Activated CD4-positive, alpha-beta T cell treated with anti-CD3 and anti-CD28 coated beads, Interleukin-10, Interleukin-2, amounts not matched to agents 100 ng/mL and 50 ng/mL, durations not matched to agents 16 hours and 8 hours (primary cell): ENCODE results near the gene ZC3HAV1.
"Not testable (repeated sequence)": the region's sequence is repeated elsewhere in the genome, so short reads cannot be mapped to it uniquely, and the experiment has no call there.

ENCODE experiments used
- DNase-seq: peaks from one replicate; pipeline ENCODE4 v3.0.0-alpha.2; 2020

Gene ZC3HAV1

GRCh38 chr7:139112316-139112715, 2.8 kb upstream of the ZC3HAV1 start:
- DNase-seq, result no peak

- DNase-seq, result no peak
Measured at GRCh38 chr7:139111811-139112301, 2.3 kb upstream of the ZC3HAV1 start.

DNA sequence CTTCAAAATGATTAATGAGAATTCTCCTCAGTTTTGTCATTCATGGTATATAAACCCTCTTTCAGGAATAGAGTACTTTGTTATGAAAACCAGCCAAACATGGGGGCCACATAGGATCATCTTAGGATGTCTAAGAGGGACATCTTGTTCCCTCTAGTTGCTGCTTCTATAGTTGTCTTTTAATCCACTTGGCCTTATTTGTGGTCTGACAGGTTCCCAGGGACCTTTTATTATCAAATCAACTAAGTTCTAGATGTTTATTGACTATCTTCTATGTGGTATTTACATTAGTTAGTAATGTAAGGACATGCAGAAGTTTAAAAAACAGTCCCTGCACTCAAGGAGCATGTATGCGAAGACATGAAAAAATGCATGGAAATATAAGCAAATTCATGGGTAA, 1.6 kb upstream of the ZC3HAV1 start:
- DNase-seq, result no peak

DNA sequence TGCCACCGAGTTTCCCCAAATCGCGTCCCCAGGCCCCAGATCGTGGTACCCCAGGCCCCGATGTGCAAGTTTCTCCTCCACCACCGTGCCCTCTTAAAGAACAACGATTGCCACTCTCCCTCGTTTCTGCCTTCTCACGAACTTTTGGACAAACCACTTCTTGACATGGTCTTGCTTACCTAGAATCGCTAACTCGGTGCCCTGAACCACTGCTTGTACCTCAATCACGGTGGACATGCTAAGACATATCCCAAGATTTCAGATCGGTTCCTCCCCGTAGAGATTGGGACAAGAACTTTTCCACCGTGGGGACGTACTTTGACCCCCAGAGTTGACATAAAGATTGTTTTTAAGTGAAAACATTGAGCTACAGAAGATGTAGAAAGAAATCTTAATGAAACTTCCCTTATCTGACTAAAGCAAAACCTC, 477 bp upstream of the ZC3HAV1 start:
- DNase-seq, result no peak

DNA sequence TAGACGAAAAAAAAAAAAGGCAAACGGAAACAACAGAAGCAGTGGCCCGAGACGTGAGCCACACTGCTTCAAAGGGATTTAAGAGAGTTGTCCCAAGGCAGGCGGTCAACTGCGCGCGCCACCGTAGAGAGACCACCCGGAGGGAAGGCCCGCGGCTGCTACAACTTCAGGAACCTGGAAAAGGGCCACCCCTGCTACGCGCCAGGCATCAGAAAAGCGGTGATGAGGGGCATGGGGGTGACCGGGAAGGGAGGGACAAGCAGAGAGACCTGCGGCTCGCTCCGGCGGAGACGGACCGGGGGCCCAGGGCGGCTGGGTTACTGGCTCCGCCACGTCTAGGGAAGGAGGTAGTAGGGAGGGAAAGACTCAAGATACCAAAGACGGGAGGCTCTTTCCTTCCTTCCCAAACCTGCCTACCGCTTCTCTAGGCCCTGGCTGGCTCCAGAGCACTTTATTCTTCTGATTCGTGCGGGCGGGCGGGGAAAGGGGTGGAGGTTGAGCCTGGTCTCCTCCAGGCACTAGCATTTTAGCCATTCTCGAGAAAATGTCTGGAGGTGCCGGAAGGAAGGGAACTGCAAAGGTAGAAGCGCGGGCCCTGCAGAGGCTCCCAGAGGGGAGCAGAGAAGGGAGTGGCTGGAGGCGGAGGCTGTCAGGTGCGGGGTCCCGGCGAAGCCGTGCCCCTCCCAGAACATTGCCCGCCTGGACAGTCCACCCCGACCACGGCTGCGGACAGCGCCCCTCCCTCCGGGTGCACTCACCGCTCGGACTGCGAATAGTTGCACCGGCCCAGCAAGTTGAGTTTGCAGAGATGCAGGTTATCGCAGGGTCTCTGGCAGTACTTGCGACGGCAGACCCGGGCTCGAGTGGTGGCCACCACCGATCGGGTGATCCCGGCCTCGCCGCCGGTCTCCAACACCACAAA, 993 bp downstream of the ZC3HAV1 start:
- DNase-seq, result no peak

GRCh38 chr7:139106959-139107358, 2.6 kb downstream of the ZC3HAV1 start:
- DNase-seq, result peak; percentile 61

DNA sequence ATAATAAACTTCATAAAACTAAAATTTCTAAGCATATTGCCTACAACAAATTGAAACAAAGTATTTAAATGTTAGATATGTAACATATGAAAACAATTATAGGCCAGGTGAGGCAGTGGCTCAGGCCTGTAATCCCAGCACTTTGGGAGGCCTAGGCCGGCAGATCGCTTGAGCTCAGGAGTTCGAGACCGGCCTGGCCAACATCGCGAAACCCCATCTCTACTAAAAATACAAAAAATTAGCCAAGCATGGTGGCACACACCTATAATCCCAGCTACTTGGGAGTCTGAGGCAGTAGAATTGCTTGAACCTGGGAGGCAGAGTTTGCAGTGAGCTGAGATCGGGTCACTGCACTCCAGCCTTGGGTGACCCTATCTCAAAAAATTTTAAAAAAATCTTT, 3.3 kb downstream of the ZC3HAV1 start:
- not testable (repeated sequence) for DNase-seq

DNA sequence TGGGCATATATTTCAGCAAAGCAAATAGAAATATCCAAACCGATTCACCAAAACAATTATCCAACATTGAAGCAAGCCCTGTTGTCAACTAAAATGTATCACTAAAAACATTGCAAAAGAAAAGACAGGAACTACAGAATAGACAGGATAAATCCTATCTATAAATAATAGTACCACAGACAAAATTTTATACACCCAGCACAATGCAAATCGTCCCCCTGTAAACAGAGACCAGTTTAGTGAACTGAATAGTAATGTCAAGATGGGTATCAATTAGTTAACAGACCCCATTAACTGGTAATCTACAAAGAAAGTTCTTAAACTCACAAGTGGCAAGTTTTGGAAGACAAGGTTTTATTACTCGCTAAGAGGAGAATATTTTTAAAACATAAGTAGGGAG, 4.0 kb downstream of the ZC3HAV1 start:
- no peak for DNase-seq

DNA sequence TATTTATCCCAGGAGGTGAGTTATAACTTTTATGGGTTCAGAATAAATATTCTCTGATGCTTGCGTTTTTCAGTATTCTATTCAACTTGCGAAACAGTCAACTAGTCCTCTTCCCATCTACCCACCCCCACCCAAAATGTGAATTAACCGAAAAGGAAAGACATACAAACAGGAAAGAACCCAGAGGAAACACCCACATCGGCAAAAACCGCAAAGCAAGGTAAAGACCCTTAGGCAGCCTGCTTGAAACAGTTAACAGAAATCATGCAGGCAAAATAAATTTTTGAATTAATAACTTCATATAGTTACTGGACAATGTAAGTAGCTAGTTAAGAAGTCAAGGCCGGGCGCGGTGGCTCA, 5.4 kb downstream of the ZC3HAV1 start:
- peak; percentile 73 for DNase-seq

GRCh38 chr7:139103057-139103815, 6.3 kb downstream of the ZC3HAV1 start:
- DNase-seq, result no peak

- not testable (repeated sequence) for DNase-seq
Measured at GRCh38 chr7:139101637-139102158, 7.8 kb downstream of the ZC3HAV1 start.

DNA sequence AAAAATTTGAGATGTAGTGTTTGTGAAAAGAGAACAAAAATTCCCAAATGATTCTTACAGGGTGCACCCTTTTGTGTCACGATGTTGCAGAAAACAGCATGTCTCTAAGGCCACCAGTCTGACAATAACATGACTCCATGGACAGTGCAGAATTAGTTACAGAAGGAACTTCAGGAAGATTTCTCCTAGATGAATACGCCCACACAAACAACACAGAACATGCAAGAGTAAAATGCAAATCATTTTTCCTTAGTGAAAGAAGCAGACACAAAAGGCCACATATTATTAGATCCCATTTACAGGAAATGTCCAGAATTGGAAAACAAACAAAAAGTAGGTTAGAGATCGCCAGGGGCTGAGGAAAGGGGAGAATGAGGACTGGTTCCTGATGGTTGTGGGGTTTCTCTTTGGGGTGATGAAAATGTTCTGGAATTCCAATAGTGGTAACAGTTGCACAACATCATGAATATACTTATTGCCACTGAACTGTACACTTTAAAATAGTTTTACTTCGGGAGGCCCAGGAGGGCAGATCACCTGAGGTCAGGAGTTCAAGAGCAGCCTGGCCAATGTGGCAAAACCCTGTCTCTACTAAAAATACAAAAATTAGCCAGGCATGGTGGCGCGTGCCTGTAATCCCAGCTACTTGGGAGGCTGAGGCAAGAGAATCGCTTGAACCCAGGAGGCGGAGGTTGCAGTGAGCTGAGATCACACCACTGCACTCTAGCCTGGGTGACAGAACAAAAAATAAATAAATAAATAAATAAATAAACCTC, 10.2 kb downstream of the ZC3HAV1 start:
- no peak for DNase-seq

- DNase-seq, result peak; percentile 94
Measured at GRCh38 chr7:139095194-139095659, 14.3 kb downstream of the ZC3HAV1 start.

DNA sequence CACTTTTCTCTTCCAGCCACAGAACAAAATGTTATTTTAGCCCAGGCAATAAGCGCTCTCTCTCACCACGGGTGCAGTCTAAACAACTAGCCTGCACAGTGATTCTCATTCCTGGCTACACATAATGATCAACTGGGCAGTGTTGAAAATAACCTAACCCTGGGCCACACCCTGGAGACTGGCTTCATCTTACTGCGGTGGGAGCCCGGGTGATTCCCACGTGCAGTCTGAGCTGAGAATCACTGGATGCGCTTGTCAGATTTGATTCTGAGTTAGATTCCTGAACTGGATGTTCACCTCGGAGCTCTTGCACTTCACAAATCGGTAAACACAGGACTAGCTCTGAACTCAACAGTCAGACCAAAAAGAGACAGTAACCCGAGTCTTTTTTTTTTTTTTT, 14.9 kb downstream of the ZC3HAV1 start:
- DNase-seq, result peak; percentile 54

DNA sequence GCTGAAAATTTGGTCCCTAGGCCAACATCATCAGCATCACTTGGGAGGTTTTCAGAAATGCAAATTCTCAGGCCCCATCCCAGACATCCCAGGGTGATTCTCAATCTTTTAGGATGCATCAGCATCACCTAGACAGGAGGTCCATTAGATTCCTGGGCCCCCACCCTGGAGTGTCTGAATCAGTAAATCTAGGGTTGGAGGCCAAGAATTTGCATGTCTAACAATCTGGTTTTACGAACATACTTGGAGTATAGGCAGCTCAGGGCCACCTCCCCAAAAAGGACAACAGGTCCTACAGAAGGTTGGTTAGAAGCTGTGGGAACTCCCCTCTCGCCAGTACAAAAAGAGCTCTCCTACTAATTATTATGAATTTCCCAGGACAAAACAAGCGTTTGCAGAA, 15.5 kb downstream of the ZC3HAV1 start:
- DNase-seq, result no peak

DNA sequence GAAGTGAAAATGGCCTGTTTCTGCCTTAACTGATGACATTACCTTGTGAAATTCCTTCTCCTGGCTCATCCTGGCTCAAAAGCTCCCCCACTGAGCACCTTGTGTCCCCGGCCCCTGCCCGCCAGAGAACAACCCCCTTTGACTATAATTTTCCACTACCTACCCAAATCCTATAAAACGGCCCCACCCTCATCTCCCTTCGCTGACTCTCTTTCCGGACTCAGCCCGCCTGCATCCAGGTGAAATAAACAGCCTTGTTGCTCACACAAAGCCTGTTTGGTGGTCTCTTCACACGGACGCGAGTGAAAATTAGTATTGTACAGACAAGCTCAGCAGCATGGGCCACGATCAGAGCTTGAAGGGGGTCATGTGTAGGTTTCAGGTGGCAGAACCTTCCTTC, 16.0 kb downstream of the ZC3HAV1 start:
- DNase-seq, result not testable (repeated sequence)

- no peak for DNase-seq
Measured at GRCh38 chr7:139092090-139092796, 17.3 kb downstream of the ZC3HAV1 start.

DNA sequence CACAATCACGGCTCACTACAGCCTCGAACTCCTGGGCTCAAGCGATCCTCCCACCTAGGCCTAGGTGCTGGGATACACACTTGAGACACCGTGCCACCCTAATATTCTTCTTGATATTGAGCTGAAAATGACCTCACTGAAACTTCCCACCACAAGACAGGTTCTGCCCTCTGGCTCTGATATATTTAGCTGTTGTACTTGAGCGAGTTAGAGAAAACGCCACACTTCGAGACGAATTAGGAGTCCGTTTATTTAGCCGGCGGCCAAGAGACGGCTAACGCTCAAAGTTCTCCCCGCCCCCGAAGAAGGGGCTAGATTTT, 17.9 kb downstream of the ZC3HAV1 start:
- DNase-seq, result no peak

DNA sequence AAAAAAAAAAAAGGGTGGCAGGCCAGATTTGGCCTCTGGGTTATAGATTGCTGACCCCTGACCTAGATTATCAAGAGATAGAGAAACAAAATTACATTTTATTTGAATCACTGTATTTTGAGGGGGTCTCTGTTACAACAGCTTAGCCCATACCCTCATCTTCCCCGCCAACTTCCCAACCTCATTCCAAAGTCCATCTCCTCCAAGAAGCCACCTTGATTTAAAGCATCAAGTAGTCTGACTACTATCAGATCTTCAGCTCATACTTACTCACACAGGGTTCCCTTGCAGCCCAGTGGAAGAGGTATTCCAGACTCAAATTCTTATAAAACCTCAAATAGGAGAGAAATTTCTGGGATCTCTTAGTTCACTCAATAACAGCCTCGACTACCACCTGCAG, 20.4 kb downstream of the ZC3HAV1 start:
- no peak for DNase-seq

DNA sequence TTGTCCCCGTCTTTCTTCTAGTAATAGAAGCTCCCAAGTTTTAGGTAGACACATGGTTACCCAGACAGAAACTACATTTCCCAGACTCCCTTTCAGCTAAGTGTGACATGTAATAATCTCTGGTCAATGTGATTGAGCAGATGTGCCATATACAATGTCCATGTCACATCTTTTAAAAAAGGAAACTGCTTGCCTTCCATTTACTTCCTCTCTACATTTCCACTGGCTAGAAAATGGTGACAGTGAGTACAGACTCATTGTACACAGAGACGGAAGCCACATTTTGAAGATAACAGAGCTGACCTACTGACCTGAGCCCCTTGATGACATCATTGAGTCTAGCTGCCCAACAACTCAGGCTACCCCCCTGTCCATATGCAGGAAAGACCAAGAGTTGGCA, 21.3 kb downstream of the ZC3HAV1 start:
- DNase-seq, result no peak

DNA sequence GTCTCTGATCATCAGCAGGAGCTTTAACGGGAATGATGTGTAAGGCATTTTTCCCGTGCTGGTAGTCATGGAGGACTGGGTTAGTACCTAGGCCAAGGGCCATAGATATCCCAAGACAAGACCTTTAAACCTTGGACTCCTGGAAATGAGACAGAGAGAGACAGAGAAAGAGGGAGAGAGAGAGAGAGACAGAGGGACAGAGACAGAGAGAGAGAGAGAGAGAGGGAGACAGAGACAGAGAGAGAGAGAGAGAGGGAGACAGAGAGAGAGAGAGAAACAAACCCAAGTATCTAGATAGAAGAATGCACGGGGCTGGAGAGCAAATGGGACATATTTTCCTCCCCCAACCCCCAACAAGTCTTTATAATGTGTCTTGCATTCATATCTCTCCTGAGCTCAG, 22.3 kb downstream of the ZC3HAV1 start:
- no peak for DNase-seq

DNA sequence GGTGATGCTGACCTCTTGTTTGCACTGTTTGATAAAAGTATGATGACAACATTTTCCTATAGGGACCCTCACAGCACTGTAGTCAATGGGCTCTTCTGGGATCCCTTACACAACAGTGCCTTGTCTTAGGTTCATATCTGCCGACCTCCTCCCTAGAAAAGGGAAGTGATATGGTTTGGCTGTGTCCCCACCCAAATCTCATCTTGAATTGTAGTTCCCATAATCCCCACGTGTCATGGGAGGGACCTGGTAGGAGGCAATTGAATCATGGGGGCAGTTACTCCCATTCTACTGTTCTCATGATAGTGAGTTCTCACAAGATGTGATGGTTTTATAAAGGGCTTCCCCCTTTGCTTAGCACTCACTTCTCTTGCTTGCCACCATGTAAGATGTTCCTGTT, 23.1 kb downstream of the ZC3HAV1 start:
- DNase-seq, result no peak
